Activated T-cell treated with anti-CD3 and anti-CD28 coated beads for 48 hours (primary cell): ENCODE results near the gene AKT2.
"Not testable (repeated sequence)": the region's sequence is repeated elsewhere in the genome, so short reads cannot be mapped to it uniquely, and the experiment has no call there.

Experiments used
- DNase-seq: peaks from one replicate; pipeline ENCODE4 v3.0.0-alpha.2; 2020; ENCODE audit warnings: low read depth

The AKT2 gene

GRCh38 chr19:40284501-40285352, at the start of gene AKT2:
TSS of gene AKT2 (minus strand) at chr19:40285345. CDS start at chr19:40265267, 20,078 bp downstream.
- DNase-seq = peak; percentile 41

GRCh38 chr19:40333083-40333482, 47.9 kb upstream of the AKT2 start:
- not testable (repeated sequence) for DNase-seq

GRCh38 chr19:40332669-40333068, 47.5 kb upstream of the AKT2 start:
- no peak for DNase-seq

GRCh38 chr19:40331052-40331451, 45.9 kb upstream of the AKT2 start:
- no peak for DNase-seq

GRCh38 chr19:40326201-40326600, 41.1 kb upstream of the AKT2 start:
- no peak for DNase-seq

GRCh38 chr19:40323705-40324104, 38.6 kb upstream of the AKT2 start:
- DNase-seq = no peak

- no peak for DNase-seq
These were observed 37.9 kb upstream of the AKT2 start for GRCh38 chr19:40322951-40323615.

GRCh38 chr19:40322271-40322610, 37.1 kb upstream of the AKT2 start:
- DNase-seq = no peak

- no peak for DNase-seq
These were observed 36.6 kb upstream of the AKT2 start for GRCh38 chr19:40321566-40322270.

GRCh38 chr19:40321076-40321475, 35.9 kb upstream of the AKT2 start:
- DNase-seq = no peak

- no peak for DNase-seq
These were observed 35.4 kb upstream of the AKT2 start for GRCh38 chr19:40320558-40320935.

- DNase-seq = no peak
These were observed 32.2 kb upstream of the AKT2 start for GRCh38 chr19:40317338-40317737.

GRCh38 chr19:40315812-40316470, 30.8 kb upstream of the AKT2 start:
- no peak for DNase-seq

- no peak for DNase-seq
These were observed 29.5 kb upstream of the AKT2 start for GRCh38 chr19:40314656-40315055.

GRCh38 chr19:40313229-40313983, 28.3 kb upstream of the AKT2 start:
- DNase-seq = no peak

GRCh38 chr19:40312533-40312932, 27.4 kb upstream of the AKT2 start:
- no peak for DNase-seq

- no peak for DNase-seq
These were observed 24.5 kb upstream of the AKT2 start for GRCh38 chr19:40309666-40310065.

GRCh38 chr19:40305403-40305802, 20.3 kb upstream of the AKT2 start:
- DNase-seq = peak; percentile 43

GRCh38 chr19:40304306-40304705, 19.2 kb upstream of the AKT2 start:
- DNase-seq = no peak

GRCh38 chr19:40303765-40304164, 18.6 kb upstream of the AKT2 start:
- DNase-seq = no peak

- DNase-seq = no peak
These were observed 17.3 kb upstream of the AKT2 start for GRCh38 chr19:40302224-40303011.
